Measurements from ENCODE around the gene UGT1A9. TPM values are rescaled to one million over a fixed set of nuclear protein-coding genes. Genes with fewer than 3 reads are reported as not detected.

Gene UGT1A9
- total RNA-seq, 1 donor from 2014 or later = not detected

DNA sequence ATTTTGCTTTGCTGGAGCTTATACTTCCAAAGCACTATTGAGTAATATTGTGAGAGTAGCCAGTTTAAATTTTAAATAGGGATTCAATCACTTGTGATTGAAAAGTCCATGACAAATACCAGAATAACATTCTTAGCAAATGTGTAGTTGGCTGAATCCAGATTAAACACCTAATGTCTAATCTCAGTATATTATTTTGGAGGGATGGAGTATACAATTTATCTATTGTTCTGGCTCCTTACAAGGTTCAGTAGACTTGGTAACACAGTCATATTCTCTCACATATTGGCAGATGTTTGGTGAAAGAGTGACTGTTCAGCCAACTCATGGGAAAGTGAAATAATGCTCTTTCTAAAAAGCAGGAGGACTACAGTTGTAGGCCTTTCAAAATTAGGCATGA lies 2.2 kb downstream of the UGT1A9 start:
- no peak overlapping the region for H3K27ac Mint-ChIP-seq (ENCODE audit: unreplicated experiment)
- no peaks in the 10 kb centered on the region for H3K9me3 Mint-ChIP-seq (ENCODE audit: unreplicated experiment)
- DNase-seq = no peak
- peaks cover 9% of the 10 kb centered on the region for H3K4me1 Mint-ChIP-seq (ENCODE audit: low read depth, unreplicated experiment)
- H3K27me3 Mint-ChIP-seq (ENCODE audit: unreplicated experiment) = no peaks in the 10 kb centered on the region
- no peaks in the 10 kb centered on the region for H3K36me3 Mint-ChIP-seq (ENCODE audit: unreplicated experiment)
- H3K4me3 Mint-ChIP-seq (ENCODE audit: unreplicated experiment) = no peak overlapping the region
- TF ChIP-seq, protein P1, sequence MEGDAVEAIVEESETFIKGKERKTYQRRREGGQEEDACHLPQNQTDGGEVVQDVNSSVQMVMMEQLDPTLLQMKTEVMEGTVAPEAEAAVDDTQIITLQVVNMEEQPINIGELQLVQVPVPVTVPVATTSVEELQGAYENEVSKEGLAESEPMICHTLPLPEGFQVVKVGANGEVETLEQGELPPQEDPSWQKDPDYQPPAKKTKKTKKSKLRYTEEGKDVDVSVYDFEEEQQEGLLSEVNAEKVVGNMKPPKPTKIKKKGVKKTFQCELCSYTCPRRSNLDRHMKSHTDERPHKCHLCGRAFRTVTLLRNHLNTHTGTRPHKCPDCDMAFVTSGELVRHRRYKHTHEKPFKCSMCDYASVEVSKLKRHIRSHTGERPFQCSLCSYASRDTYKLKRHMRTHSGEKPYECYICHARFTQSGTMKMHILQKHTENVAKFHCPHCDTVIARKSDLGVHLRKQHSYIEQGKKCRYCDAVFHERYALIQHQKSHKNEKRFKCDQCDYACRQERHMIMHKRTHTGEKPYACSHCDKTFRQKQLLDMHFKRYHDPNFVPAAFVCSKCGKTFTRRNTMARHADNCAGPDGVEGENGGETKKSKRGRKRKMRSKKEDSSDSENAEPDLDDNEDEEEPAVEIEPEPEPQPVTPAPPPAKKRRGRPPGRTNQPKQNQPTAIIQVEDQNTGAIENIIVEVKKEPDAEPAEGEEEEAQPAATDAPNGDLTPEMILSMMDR (IDR thresholded peaks at IDR 0.05; ENCODE audit: partially characterized antibody, unreplicated experiment) = no peak

DNA sequence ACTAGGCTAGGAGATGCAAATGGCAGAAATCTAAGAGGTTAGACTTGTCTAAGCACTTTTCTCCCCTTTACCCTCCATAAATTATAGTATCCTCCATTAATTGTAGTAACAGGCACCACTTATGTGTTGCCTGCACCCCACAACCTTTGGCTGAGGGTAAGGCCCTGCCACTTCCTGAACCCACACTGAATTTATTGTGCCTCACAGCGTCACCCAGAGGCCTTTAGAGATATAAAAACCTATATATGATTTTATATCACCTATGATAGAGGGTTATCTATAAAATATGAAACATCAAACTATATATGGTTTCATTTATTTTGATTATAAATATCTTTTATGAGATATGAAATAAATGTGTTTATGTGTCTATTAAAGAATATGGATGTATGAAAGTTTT lies 2.6 kb downstream of the UGT1A9 start:
- Mint-ChIP-seq H3K27ac (ENCODE audit: unreplicated experiment) (no peak overlapping the region), H3K27me3 (ENCODE audit: unreplicated experiment) (no peaks in the 10 kb centered on the region), H3K4me1 (ENCODE audit: low read depth, unreplicated experiment) (peaks cover 9% of the 10 kb centered on the region), H3K36me3 (ENCODE audit: unreplicated experiment) (no peaks in the 10 kb centered on the region), H3K4me3 (ENCODE audit: unreplicated experiment) (no peak overlapping the region), H3K9me3 (ENCODE audit: unreplicated experiment) (no peaks in the 10 kb centered on the region)
- TF ChIP-seq, protein P1 (IDR thresholded peaks at IDR 0.05; ENCODE audit: partially characterized antibody, unreplicated experiment) = no peak
- no peak for DNase-seq

DNA sequence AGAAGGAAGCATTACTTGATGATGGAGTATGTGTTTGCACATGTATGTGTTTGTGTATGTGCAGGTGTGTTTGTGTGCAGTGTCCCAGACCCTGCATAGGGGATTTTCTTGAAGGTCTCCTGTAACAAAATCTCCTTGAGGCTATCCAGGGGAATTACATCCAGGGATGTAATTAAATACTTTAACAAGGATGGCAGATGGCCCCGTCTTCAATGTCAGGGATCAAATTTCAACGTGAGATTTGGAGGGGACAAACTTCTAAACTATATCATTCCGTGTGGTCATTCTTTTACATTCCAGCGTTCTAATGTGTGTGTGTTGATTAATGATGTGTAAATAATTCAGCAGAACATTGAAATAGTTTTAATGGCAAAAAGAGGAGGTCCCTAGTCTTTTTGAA lies 3.3 kb downstream of the UGT1A9 start:
- H3K4me3 Mint-ChIP-seq (ENCODE audit: unreplicated experiment) = no peak overlapping the region
- TF ChIP-seq, protein P1 (IDR thresholded peaks at IDR 0.05; ENCODE audit: partially characterized antibody, unreplicated experiment) = peak; percentile 60
- no peak for DNase-seq
- no peaks in the 10 kb centered on the region for H3K27me3 Mint-ChIP-seq (ENCODE audit: unreplicated experiment)
- H3K36me3 Mint-ChIP-seq (ENCODE audit: unreplicated experiment) = no peaks in the 10 kb centered on the region
- peaks cover 9% of the 10 kb centered on the region for H3K4me1 Mint-ChIP-seq (ENCODE audit: low read depth, unreplicated experiment)
- H3K27ac Mint-ChIP-seq (ENCODE audit: unreplicated experiment) = no peak overlapping the region
- no peaks in the 10 kb centered on the region for H3K9me3 Mint-ChIP-seq (ENCODE audit: unreplicated experiment)

DNA sequence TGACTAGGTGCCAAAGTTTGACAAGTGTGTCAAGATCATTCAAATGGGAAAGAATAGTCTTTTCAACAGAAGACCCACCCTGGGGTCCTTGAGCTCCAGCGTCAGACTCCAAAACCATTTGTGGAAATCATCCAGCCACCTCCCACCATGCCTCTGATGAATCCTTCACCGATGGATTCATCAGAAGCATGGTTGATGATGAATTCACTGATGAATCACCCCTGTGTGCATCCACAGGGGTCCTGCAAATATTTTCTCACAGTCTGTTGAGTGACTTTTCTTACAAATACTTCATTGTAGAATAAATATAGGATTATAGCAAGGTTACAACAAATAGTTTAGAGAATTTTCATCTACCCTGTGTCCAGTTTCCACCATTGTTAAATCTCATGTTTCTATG lies 4.3 kb downstream of the UGT1A9 start:
- Mint-ChIP-seq H3K27ac (ENCODE audit: unreplicated experiment) (no peak overlapping the region), H3K4me1 (ENCODE audit: low read depth, unreplicated experiment) (peaks cover 9% of the 10 kb centered on the region), H3K4me3 (ENCODE audit: unreplicated experiment) (no peak overlapping the region), H3K36me3 (ENCODE audit: unreplicated experiment) (no peaks in the 10 kb centered on the region), H3K27me3 (ENCODE audit: unreplicated experiment) (no peaks in the 10 kb centered on the region), H3K9me3 (ENCODE audit: unreplicated experiment) (no peaks in the 10 kb centered on the region)
- TF ChIP-seq, protein P1 (IDR thresholded peaks at IDR 0.05; ENCODE audit: partially characterized antibody, unreplicated experiment) = no peak
- DNase-seq = no peak

DNA sequence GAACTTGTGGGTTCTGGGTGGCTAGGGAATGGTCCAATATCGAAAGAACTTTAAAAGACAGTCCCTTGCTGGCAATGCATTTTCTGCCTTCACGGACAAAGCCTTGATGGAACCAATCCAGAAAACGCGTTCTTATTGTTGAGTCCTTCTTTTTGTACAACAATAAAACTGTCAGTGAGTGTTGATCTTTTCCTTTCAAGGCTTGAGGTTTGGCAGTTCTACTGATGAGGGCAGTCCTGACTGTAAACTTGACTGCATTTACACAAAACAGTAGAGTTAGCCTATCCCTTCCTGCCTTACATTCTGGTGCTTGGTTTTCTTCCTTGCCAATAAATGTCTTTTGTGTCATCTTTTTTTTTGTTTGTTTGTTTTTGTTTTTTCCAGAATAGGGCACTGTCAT lies 7.5 kb downstream of the UGT1A9 start:
- Mint-ChIP-seq H3K4me1 (ENCODE audit: low read depth, unreplicated experiment) (peaks cover 9% of the 10 kb centered on the region), H3K27ac (ENCODE audit: unreplicated experiment) (no peak overlapping the region), H3K9me3 (ENCODE audit: unreplicated experiment) (no peaks in the 10 kb centered on the region), H3K27me3 (ENCODE audit: unreplicated experiment) (no peaks in the 10 kb centered on the region), H3K36me3 (ENCODE audit: unreplicated experiment) (no peaks in the 10 kb centered on the region), H3K4me3 (ENCODE audit: unreplicated experiment) (no peak overlapping the region)
- no peak for DNase-seq
- TF ChIP-seq, protein P1 (IDR thresholded peaks at IDR 0.05; ENCODE audit: partially characterized antibody, unreplicated experiment) = no peak

All from glutamatergic neuron (in vitro differentiated cells).